ENCODE data around the gene VGLL4.

DNA sequence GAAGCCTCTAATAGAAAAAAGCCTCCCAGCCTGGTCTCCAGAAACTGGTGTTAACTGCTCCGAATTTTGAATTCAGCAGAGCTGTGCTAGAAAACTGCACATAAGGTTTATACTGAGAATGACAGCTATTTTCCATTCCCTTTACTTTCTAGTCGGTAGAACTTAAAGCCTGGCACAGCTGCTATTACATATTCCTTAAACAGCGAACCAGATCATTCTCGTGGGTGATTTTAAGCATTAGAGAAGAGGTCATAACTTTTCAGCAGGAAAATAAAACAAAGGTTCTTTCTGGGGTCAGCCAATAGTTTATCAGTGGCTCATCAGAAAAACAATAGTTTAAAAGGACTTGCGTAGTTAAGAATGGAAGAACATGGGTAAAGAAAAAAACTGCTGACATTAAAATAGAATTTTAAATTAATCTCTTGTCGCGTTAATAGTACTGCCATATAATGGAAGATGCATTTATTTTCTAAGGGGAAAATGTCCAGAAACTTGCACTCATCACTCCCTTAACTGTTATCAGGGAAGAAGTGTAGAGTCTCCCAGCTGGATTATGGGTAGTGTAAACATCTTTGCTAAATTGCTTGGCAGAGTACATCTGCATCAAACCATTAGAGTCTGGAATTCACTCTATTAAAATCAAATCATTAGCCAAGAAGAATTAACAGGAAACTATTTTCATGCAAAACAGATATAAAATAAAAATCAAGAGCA, 7.9 kb downstream of the VGLL4 start:
- TF ChIP-seq CTCF (IDR thresholded peaks at IDR 0.05), result no peak
- TF ChIP-seq EP300 (IDR thresholded peaks at IDR 0.05), result no peak
- TF ChIP-seq POLR2A (IDR thresholded peaks at IDR 0.05), result no peak
- no peak for TF ChIP-seq POLR2AphosphoS5 (IDR thresholded peaks at IDR 0.05)
